Loucy (cell line): ENCODE measurements around the gene TTLL3.
"Not testable (repeated sequence)": the region's sequence is repeated elsewhere in the genome, so short reads cannot be mapped to it uniquely, and the experiment has no call there.

Experiments used
- H2AFZ ChIP-seq: fragments of 200-600 bp; sonication (generic); 2 replicates; pipeline ENCODE4 v1.6.0; 2016; ENCODE audit warnings: antibody characterized with exemption, mild to moderate bottlenecking, low read length, moderate library complexity
- H3F3A ChIP-seq: fragments of 200-600 bp; 2 replicates; pipeline ENCODE4 v1.6.0; 2016; ENCODE audit warnings: antibody characterized with exemption, low read depth, mild to moderate bottlenecking
- H3K27me3 ChIP-seq: fragments of 200-600 bp; sonication (generic); 2 replicates; pipeline ENCODE4 v1.6.1; 2014; ENCODE audit warnings: low read length, mild to moderate bottlenecking; ENCODE audit not compliant: insufficient read depth, poor library complexity, severe bottlenecking
- H3K36me3 ChIP-seq: fragments of 200-600 bp; sonication (generic); 2 replicates; pipeline ENCODE4 v1.6.1; 2016; ENCODE audit warnings: low read length; ENCODE audit not compliant: insufficient read depth
- H3K4me1 ChIP-seq: fragments of 200-600 bp; sonication (generic); 2 replicates; pipeline ENCODE4 v1.5.1; 2014; ENCODE audit warnings: low read length, mild to moderate bottlenecking; ENCODE audit not compliant: insufficient read depth, poor library complexity, severe bottlenecking
- H3K4me2 ChIP-seq: fragments of 200-600 bp; sonication (generic); 2 replicates; pipeline ENCODE4 v1.6.0; 2014; ENCODE audit warnings: antibody characterized with exemption, low read length, low read depth, mild to moderate bottlenecking; ENCODE audit not compliant: poor library complexity, severe bottlenecking
- H3K4me3 ChIP-seq: fragments of 200-600 bp; sonication (generic); 2 replicates; pipeline ENCODE4 v1.5.1; 2014; ENCODE audit warnings: low read length, mild to moderate bottlenecking, mixed read lengths; ENCODE audit not compliant: poor library complexity, severe bottlenecking
- H3K79me2 ChIP-seq: fragments of 200-600 bp; sonication (generic); 2 replicates; pipeline ENCODE4 v1.6.1; 2014; ENCODE audit warnings: low read length; ENCODE audit not compliant: insufficient read depth
- H3K9ac ChIP-seq: fragments of 200-600 bp; sonication (generic); 2 replicates; pipeline ENCODE4 v1.6.0; 2014; ENCODE audit warnings: mild to moderate bottlenecking, low read depth, low read length, moderate library complexity; ENCODE audit not compliant: poor library complexity, severe bottlenecking
- H3K9me2 ChIP-seq: fragments of 200-600 bp; sonication (generic); replicated peaks from 2 replicates; pipeline ENCODE4 v1.6.1; 2016; ENCODE audit warnings: low read depth, low read length, mixed read lengths
- H3K9me3 ChIP-seq: fragments of 200-600 bp; sonication (generic); 2 replicates; pipeline ENCODE4 v1.6.1; 2014; ENCODE audit warnings: mild to moderate bottlenecking, antibody characterized with exemption, low read length, low read depth; ENCODE audit not compliant: insufficient read depth
- H4K20me1 ChIP-seq: fragments of 200-600 bp; sonication (generic); 2 replicates; pipeline ENCODE4 v1.6.0; 2014; ENCODE audit warnings: antibody characterized with exemption, low read length, mild to moderate bottlenecking; ENCODE audit not compliant: insufficient read depth, poor library complexity, severe bottlenecking
- EZH2phosphoT487 ChIP-seq: fragments of 200-600 bp; IDR thresholded peaks from 2 replicates; pipeline ENCODE4 v1.6.1; 2018; ENCODE audit warnings: antibody characterized with exemption, mild to moderate bottlenecking, moderate library complexity, borderline replicate concordance
- TF ChIP-seq, protein P1 (sequence below): fragments of 200-600 bp; sonication (generic); conservative IDR thresholded peaks from 2 replicates; pipeline ENCODE4 v1.5.1; 2014; ENCODE audit warnings: mild to moderate bottlenecking, antibody characterized with exemption, low read length

The TTLL3 gene

DNA sequence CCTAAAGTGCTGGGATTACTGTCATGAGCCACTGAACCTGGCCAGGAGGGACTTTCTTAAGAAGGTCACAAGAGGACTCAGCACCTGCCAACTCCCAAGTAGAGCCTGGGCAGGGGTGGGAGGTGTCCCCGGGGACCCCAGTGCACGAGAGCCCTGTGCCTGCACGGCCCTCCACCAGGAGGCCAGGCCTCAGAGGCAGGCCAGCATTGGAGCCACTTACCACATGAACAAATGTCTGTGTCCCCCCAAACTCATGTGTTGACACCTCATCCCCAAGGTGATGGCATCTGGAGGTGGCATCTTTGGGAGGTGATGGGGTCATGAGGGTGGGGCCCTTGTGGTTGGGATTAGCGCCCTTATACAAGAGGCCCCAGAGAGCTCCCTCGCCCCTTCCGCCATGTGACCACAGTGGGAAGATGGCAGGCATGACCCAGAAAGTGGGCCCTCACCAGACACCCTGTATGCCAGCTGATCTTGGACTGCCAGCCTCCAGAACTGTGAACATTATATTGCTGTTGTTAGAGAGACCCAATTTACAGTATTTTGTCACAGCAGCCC lies 36.9 kb downstream of the TTLL3 start:
- Histone ChIP-seq H3K4me3 (no peak overlapping the region), H3K27me3 (no peaks in the 10 kb centered on the region), H3K4me2 (no peak overlapping the region), H3K79me2 (peaks cover 10% of the 10 kb centered on the region; the same call in 1 of the 2 replicates), H3K9me2 (no peaks in the 10 kb centered on the region), H2AFZ (no peak overlapping the region), H3K9me3 (no peaks in the 10 kb centered on the region), H3K9ac (no peak overlapping the region), H3K4me1 (peaks cover 10% of the 10 kb centered on the region), H3K36me3 (no peaks in the 10 kb centered on the region), H3F3A (no peaks in the 10 kb centered on the region), H4K20me1 (no peaks in the 10 kb centered on the region)
- TF ChIP-seq, protein P1, sequence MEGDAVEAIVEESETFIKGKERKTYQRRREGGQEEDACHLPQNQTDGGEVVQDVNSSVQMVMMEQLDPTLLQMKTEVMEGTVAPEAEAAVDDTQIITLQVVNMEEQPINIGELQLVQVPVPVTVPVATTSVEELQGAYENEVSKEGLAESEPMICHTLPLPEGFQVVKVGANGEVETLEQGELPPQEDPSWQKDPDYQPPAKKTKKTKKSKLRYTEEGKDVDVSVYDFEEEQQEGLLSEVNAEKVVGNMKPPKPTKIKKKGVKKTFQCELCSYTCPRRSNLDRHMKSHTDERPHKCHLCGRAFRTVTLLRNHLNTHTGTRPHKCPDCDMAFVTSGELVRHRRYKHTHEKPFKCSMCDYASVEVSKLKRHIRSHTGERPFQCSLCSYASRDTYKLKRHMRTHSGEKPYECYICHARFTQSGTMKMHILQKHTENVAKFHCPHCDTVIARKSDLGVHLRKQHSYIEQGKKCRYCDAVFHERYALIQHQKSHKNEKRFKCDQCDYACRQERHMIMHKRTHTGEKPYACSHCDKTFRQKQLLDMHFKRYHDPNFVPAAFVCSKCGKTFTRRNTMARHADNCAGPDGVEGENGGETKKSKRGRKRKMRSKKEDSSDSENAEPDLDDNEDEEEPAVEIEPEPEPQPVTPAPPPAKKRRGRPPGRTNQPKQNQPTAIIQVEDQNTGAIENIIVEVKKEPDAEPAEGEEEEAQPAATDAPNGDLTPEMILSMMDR, result no peak
- TF ChIP-seq EZH2phosphoT487, result no peak

DNA sequence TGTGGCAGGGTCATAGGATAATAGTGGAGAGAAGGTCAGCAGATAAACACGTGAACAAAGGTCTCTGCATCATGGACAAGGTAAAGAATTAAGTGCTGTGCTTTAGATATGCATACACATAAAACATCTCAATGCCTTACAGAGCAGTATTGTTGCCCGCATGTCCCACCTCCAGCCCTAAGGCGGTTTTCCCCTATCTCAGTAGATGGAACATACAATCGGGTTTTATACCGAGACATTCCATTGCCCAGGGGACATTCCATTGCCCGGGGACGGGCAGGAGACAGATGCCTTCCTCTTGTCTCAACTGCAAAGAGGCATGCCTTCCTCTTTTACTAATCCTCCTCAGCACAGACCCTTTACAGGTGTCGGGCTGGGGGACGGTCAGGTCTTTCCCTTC lies 37.8 kb downstream of the TTLL3 start:
- not testable (repeated sequence) for H3K4me2 ChIP-seq

DNA sequence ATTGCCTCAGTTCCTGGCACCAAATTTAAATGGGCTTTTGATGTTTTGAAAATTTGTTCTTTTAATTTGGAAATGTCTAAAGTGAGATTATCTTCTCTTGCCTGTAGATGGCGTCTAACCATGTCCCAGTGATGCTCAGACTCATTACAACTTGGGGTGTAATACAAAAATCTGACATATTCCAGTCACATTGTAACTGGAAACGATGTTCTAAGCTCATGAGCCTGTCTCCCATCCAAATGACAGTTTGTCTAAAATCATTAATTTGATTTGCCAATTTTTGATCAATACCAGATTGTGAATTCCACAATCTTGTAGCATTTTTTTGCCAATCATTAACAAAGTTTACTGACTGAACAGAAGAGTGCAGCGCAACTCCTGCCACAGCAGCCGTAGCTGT lies 38.8 kb downstream of the TTLL3 start:
- H3K9me2 ChIP-seq, H3F3A ChIP-seq, H3K4me2 ChIP-seq, H4K20me1 ChIP-seq, H3K4me3 ChIP-seq, H3K9me3 ChIP-seq, H2AFZ ChIP-seq, H3K79me2 ChIP-seq, H3K27me3 ChIP-seq, H3K36me3 ChIP-seq, H3K9ac ChIP-seq, H3K4me1 ChIP-seq: not testable (repeated sequence)
- TF ChIP-seq, protein P1, result peak; percentile 52

More for the DNA sequence above, 37.8 kb downstream of the TTLL3 start:
- not testable (repeated sequence) for H3K9ac ChIP-seq, H3K79me2 ChIP-seq, H3K9me2 ChIP-seq, H3K4me1 ChIP-seq, H2AFZ ChIP-seq, H3K4me3 ChIP-seq, H3K9me3 ChIP-seq, H3K36me3 ChIP-seq, H3F3A ChIP-seq, H3K27me3 ChIP-seq, H4K20me1 ChIP-seq

DNA sequence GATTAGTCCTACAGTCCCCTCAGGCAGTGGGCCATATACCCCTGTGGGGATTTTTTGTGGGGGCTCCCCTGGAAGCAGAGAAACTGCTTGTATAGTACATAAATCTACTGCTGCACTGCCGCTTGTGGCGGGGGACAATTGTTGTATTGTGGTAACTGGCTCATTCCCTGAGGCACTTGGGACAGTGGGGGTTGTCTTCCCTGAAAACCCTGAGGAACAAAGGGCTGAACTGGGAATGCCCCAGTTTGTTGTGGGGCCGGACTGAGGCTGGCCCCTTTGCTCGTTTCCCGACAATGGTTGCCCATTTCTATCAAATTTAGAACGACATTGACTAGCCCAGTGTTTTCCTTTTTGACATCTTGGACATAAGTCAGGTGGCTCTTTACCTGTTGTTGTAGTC lies 41.3 kb downstream of the TTLL3 start:
- not testable (repeated sequence) for H3F3A ChIP-seq, H3K9me3 ChIP-seq, H3K4me1 ChIP-seq, H3K36me3 ChIP-seq, H3K9ac ChIP-seq, H4K20me1 ChIP-seq, H3K27me3 ChIP-seq, H3K4me3 ChIP-seq, H2AFZ ChIP-seq, H3K79me2 ChIP-seq, H3K9me2 ChIP-seq, H3K4me2 ChIP-seq

DNA sequence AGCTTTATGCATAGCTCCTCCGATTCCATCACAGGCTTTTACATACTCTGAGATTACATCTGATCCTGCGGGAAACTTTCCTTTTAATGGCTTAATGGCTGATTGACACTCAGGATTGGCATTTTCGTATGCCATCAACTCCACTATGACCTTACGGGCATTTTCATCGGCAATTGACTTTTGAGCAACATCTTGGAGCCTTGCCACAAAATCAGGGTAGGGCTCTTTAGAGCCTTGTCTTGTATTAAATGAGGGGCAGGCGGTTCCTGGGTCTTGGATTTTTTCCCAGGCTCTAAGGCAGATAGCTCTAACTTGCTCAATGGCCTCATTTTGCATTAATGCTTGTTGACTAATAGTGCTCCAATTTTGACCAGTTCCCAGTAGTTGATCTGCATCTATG lies 41.9 kb downstream of the TTLL3 start:
- not testable (repeated sequence) for H3K4me1 ChIP-seq, H3K4me3 ChIP-seq, H3K9me3 ChIP-seq, H3K4me2 ChIP-seq, H3F3A ChIP-seq, H3K27me3 ChIP-seq, H3K9me2 ChIP-seq, H4K20me1 ChIP-seq, H3K9ac ChIP-seq, H3K36me3 ChIP-seq, H3K79me2 ChIP-seq, H2AFZ ChIP-seq
